ENCODE data around the gene MMP12. TPM values are rescaled to one million over a fixed set of nuclear protein-coding genes. Genes with fewer than 3 reads are reported as not detected.

The MMP12 gene
- polyA plus RNA-seq, 1 of the 3 experiments (the other 2 are of a cell fraction): 2.0 TPM

GRCh38 chr11:102850973-102851745 is 23.6 kb downstream of the MMP12 start:
- Histone ChIP-seq H3K9ac (peak overlapping the region; percentile 7; the same call in 1 of the 2 replicates), H3K4me3 (ENCODE audit: low read depth in 2 of 2, low read length in 1 of 2) (no peak overlapping the region), H3K4me1 (ENCODE audit: control insufficient read depth in 1 of 2, insufficient read depth in 2 of 2, low read depth in 1 of 2, low read length in 1 of 2) (peaks cover 0 to 17% of the 10 kb centered on the region in 2 experiments; a peak in 1 of 4 replicates), H3K9me2 (no peaks in the 10 kb centered on the region), H3K27me3 (ENCODE audit: insufficient read depth) (no peaks in the 10 kb centered on the region), H3K36me3 (replicated peaks in 1 of 2; ENCODE audit: control insufficient read depth in 1 of 2, insufficient read depth in 2 of 2, low read length in 1 of 2) (peaks cover 0 to 3% of the 10 kb centered on the region in 2 experiments), H2AFZ (ENCODE audit: low read depth) (no peak overlapping the region), H4K20me1 (ENCODE audit: insufficient read depth) (no peaks in the 10 kb centered on the region), H3F3A (replicated peaks; ENCODE audit: insufficient read depth) (peaks cover 15% of the 10 kb centered on the region), H3K79me2 (ENCODE audit: insufficient read depth) (no peaks in the 10 kb centered on the region), H3K4me2 (peak overlapping the region; percentile 23), H3K9me3 (no peaks in the 10 kb centered on the region), H3K27ac (ENCODE audit: low read depth in 2 of 2, low read length in 1 of 2) (peak overlapping the region in 1 of 2 experiments; percentile 76; a peak in 3 of 4 replicates)
- DNase-seq: no peak
- WGBS (ENCODE audit: low lambda C conversion rate): 4% methylated on average over 7 of the region's 7 CpGs
- ChIA-PET POLR2A (no interaction called here), CTCF (no interaction called here)
- TF ChIP-seq REST (IDR thresholded peaks at IDR 0.05; ENCODE audit: low read depth, low read length): no peak
- TF ChIP-seq RFX5 (IDR thresholded peaks at IDR 0.05; ENCODE audit: low read length): no peak
- no peak for TF ChIP-seq SIN3A (IDR thresholded peaks at IDR 0.05; ENCODE audit: borderline replicate concordance, low read depth, low read length)
- TF ChIP-seq NFIC (IDR thresholded peaks at IDR 0.05; ENCODE audit: borderline replicate concordance): peak; percentile 55
- TF ChIP-seq USF1 (IDR thresholded peaks at IDR 0.05; ENCODE audit: borderline replicate concordance, low read depth): no peak
- TF ChIP-seq RAD21 (IDR thresholded peaks at IDR 0.05; ENCODE audit: low read length): no peak
- peak; percentile 89 for TF ChIP-seq FOSL2 (IDR thresholded peaks at IDR 0.05; ENCODE audit: borderline replicate concordance, low read depth)
- no peak for TF ChIP-seq YY1 (IDR thresholded peaks at IDR 0.05; ENCODE audit: low read depth)
- no peak for TF ChIP-seq ELF1 (IDR thresholded peaks at IDR 0.05)
- no peak for TF ChIP-seq MEF2A (IDR thresholded peaks at IDR 0.05; ENCODE audit: borderline replicate concordance, low read depth)
- no peak for TF ChIP-seq MAX (IDR thresholded peaks at IDR 0.05; ENCODE audit: low read depth)
- TF ChIP-seq RCOR1 (IDR thresholded peaks at IDR 0.05; ENCODE audit: low read length): no peak
- TF ChIP-seq NRF1 (IDR thresholded peaks at IDR 0.05; ENCODE audit: low read depth, low read length): no peak
- TF ChIP-seq CTCF (IDR thresholded peaks at IDR 0.05): no peak
- no peak for TF ChIP-seq ZBTB33 (IDR thresholded peaks at IDR 0.05; ENCODE audit: borderline replicate concordance, low read depth)
- peak; percentile 68 for TF ChIP-seq RXRA (IDR thresholded peaks at IDR 0.05; ENCODE audit: borderline replicate concordance, low read depth)
- no peak for TF ChIP-seq SMC3 (IDR thresholded peaks at IDR 0.05; ENCODE audit: low read depth, low read length)
- TF ChIP-seq JUND (IDR thresholded peaks at IDR 0.05): peak; percentile 79
- no peak for TF ChIP-seq GATA2 (CRISPR knock-in tag; IDR thresholded peaks at IDR 0.05)
- 0 out of 2 replicates have a peak, but pooled peaks have one; percentile 10 for TF ChIP-seq GABPA (IDR thresholded peaks at IDR 0.05; ENCODE audit: low read depth)
- TF ChIP-seq POLR2AphosphoS5 (IDR thresholded peaks at IDR 0.05; ENCODE audit: low read depth, low read length): no peak
- TF ChIP-seq CHD2 (IDR thresholded peaks at IDR 0.05; ENCODE audit: low read length, partially characterized antibody): no peak
- TF ChIP-seq TCF12 (IDR thresholded peaks at IDR 0.05): peak; percentile 72
- TF ChIP-seq FOXM1 (IDR thresholded peaks at IDR 0.05; ENCODE audit: low read depth): no peak
- TF ChIP-seq IRF3 (IDR thresholded peaks at IDR 0.05; ENCODE audit: low read depth, low read length): no peak

All from SK-N-SH (cell line).